HG02571 (cell line): ENCODE data around the gene MRPL49.
"Not testable (repeated sequence)": the region's sequence is repeated elsewhere in the genome, so short reads cannot be mapped to it uniquely, and the experiment has no call there.

Source experiments
- ATAC-seq: cut with Tn5 transposase; IDR thresholded peaks from one replicate; pipeline ENCODE4 v1.9.1; 2021; ENCODE audit warnings: mild to moderate bottlenecking, moderate library complexity; ENCODE audit not compliant: unreplicated experiment

MRPL49 gene

DNA sequence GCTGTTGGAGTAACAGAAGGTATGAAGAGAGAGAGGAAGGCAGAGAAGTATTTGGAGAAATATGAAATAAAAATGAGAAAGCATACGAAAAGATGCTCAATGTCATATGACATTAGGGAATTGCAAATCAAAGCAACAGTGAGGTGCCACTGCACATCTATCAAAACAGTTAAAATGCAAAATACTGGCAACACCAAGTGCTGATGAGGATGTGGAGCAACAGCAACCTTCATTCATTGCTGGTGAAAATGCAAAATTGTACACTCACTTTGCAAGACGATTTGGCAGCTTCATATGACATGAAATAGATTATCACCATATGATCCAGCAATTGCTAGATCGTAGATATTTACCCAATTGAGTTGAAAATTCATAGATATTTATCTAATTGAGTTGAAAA is 38.5 kb downstream of the MRPL49 start:
- no peak for ATAC-seq

GRCh38 chr11:65163684-65164083 is 41.6 kb downstream of the MRPL49 start:
- ATAC-seq = no peak

DNA sequence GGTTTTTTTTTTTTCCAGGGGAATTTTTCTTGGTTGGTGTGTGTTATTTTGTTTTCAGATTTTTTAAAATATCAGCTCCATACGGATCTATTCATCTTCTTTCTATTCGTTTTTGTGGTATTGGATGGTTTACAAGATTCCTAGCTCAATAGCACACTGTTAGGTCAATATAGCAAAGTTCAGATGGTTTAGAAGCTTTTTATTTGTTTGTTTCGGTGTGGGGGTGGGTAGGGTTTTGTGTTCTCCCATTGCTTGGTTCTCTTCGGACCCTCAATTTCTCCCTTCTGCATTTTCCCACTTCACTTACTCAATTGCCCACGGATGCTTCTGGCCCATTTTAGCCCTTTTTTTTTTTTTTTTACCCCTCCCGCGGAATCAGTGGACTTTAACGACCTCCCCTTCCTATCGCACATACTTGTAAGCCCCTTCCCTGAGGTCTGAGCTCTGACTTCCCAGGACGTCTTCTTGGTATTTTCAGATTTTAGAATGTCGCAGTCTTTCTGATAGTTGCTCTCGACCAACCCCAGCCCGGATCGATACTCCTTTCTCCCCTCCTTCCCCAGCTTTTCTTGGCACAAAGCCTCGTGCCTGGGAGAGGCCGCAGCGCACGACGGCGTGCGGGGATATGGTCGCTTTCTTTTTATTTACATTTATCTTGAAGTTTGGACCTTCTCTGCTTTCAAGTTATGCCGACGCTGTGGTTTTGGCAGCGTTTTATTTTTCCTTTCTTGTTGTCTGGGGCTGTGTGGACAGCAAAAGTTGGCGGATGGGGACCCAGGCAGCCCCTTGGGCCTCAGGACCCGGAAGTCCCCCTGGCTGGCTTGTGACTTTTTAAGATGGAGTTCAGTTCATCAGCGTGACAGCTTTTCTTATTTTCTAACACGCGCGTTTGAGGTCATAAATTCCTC is 43.5 kb downstream of the MRPL49 start:
- no peak for ATAC-seq

GRCh38 chr11:65166893-65167292 is 44.8 kb downstream of the MRPL49 start:
- no peak for ATAC-seq

DNA sequence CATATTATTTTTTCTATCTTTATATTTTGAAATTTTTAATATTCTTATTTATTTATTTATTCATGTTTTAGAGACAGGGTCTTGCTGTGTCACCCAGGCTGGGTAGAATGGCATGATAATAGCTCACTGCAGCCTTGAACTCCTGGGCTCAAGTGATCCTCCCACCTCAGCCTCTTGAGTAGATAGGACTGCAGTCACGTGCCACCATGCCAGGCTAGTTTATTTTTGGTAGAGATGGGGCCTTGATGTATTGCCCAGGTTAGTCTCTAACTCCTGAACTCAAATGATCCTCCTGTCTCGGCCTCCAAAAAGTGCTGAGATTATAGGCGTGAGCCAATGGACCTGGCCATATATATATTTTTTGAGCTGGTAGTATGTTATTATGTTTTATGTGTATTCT is 45.5 kb downstream of the MRPL49 start:
- ATAC-seq = no peak

GRCh38 chr11:65169164-65169641 is 47.1 kb downstream of the MRPL49 start:
- ATAC-seq = no peak

- ATAC-seq = no peak
These were observed 48.0 kb downstream of the MRPL49 start, which contains the start of gene SPDYC for GRCh38 chr11:65170058-65170534. TSS of gene SPDYC (plus strand) at chr11:65170233. CDS start at chr11:65171358, 1,125 bp downstream.

DNA sequence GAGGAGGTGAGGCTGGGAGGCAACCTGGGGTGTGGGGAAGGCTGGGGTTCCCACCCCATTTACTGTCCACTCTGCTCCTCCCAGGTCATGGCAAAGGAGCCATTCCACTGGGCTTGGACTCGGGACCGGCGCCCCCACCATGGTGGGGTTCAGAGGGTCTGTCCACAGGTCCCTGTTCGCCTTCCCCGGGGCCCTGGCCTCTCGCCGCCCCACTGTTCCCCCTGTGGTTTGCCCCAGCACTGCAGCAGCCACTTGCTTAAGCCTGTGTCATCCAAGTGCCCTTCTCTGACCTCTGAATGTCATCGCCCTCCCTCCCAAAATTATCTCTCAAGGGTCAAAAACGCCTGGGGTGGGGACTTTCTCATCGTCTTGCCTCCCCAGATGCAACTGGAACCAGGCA is 50.5 kb downstream of the MRPL49 start:
- no peak for ATAC-seq

DNA sequence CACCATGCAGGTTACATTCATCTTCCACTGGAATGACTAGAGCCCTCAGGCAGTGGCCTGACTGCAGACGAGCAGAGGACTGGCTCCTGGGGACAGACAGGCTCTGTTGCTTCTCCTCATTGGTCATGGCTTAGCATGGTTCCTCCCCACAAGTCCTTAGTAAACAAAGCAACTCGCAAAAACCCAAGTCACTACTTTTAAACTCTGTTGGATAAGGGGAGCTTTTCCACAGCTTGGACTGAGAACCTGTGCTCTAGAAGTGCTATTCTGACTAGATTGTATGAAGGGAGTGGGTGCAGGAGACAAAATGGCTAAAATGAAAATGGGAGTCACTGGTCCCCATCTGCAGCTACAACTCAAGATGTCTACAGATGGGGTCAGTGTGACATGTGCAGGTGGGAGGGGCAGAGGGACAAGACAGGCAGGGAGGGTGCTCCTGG is 52.5 kb downstream of the MRPL49 start:
- not testable (repeated sequence) for ATAC-seq
